HepG2 (cell line): Measurements from ENCODE around the gene BTF3L4. TPM values are rescaled to one million over a fixed set of nuclear protein-coding genes. Genes with fewer than 3 reads are reported as not detected.

ENCODE experiments used
- AKAP8 ChIP-seq: sonication (generic); formaldehyde crosslinking; IDR thresholded peaks from 2 replicates; pipeline ENCODE4 v1.5.1; 2020; ENCODE audit warnings: mild to moderate bottlenecking, missing genetic modification reagents
- ATF5 ChIP-seq: sonication (generic); formaldehyde crosslinking; IDR thresholded peaks from 2 replicates; pipeline ENCODE4 v1.4.0; 2020; ENCODE audit warnings: mild to moderate bottlenecking, low read depth, missing genetic modification reagents
- CEBPZ ChIP-seq: IDR thresholded peaks from 2 replicates; pipeline ENCODE4 v1.6.1; 2012; ENCODE audit warnings: low read length, improper control_type of control experiment
- KDM5A ChIP-seq: fragments of 200-600 bp; sonication (generic); IDR thresholded peaks from 2 replicates; pipeline ENCODE4 v1.7.0; 2018; ENCODE audit warnings: antibody characterized with exemption, mild to moderate bottlenecking, low read length, borderline replicate concordance
- KDM5B ChIP-seq: sonication (generic); formaldehyde crosslinking; IDR thresholded peaks from 2 replicates; pipeline ENCODE4 v1.4.0; 2020; ENCODE audit warnings: missing genetic modification reagents, mild to moderate bottlenecking, borderline replicate concordance
- MED1 ChIP-seq: sonication (generic); formaldehyde crosslinking; IDR thresholded peaks from 2 replicates; pipeline ENCODE4 v1.4.0; 2020; ENCODE audit warnings: missing genetic modification reagents
- MNT ChIP-seq: fragments of 450-650 bp; IDR thresholded peaks from 2 replicates; pipeline ENCODE4 v1.6.1; 2016
- NR2F1 ChIP-seq, 2 experiments: fragments of 450-650 bp in 1 of 2; formaldehyde crosslinking in 1 of 2; IDR thresholded peaks; 2 replicates each; pipeline versions ENCODE4 v1.5.0 to v1.6.1; 2016 to 2020; ENCODE audit warnings: mild to moderate bottlenecking in 1 of 2, missing compliant biosample characterization in 1 of 2, missing genetic modification reagents in 1 of 2, moderate library complexity in 1 of 2
- PCBP2 ChIP-seq: fragments of 200-400 bp; formaldehyde crosslinking; optimal IDR thresholded peaks from 2 replicates; pipeline ENCODE3; 2018; ENCODE audit warnings: low read length, low read depth; ENCODE audit not compliant: poor library complexity, severe bottlenecking
- SSRP1 ChIP-seq: IDR thresholded peaks from 2 replicates; pipeline ENCODE4 v1.6.1; 2016; ENCODE audit warnings: control low read depth
- TFDP1 ChIP-seq: IDR thresholded peaks from 2 replicates; pipeline ENCODE4 v1.6.1; 2016; ENCODE audit warnings: missing compliant biosample characterization, missing genetic modification reagents, borderline replicate concordance
- ZKSCAN8 ChIP-seq: IDR thresholded peaks from 2 replicates; pipeline ENCODE4 v1.6.1; 2016; ENCODE audit warnings: borderline replicate concordance, missing genetic modification reagents, missing compliant biosample characterization
- ZNF382 ChIP-seq: sonication (generic); formaldehyde crosslinking; IDR thresholded peaks from 2 replicates; pipeline ENCODE4 v1.5.0; 2020; ENCODE audit warnings: missing genetic modification reagents, mild to moderate bottlenecking, borderline replicate concordance
- ZNF414 ChIP-seq: sonication (generic); formaldehyde crosslinking; IDR thresholded peaks from 2 replicates; pipeline ENCODE4 v1.5.0; 2020; ENCODE audit warnings: missing genetic modification reagents
- ZNF724P ChIP-seq: sonication (generic); formaldehyde crosslinking; IDR thresholded peaks from 2 replicates; pipeline ENCODE4 v1.8.0; 2022; ENCODE audit warnings: missing genetic modification reagents, borderline replicate concordance
- ZNF766 ChIP-seq: sonication (generic); formaldehyde crosslinking; IDR thresholded peaks from 2 replicates; pipeline ENCODE4 v1.5.0; 2020; ENCODE audit warnings: missing genetic modification reagents, borderline replicate concordance
- polyA plus RNA-seq, 8 experiments: library from polyadenylated mRNA; depleted of rRNA in 3 of 8; stranded (reverse) in 7 of 8; unstranded in 1 of 8; fragments of >200 nt; fragmentation: Illumina TruSeq in 4 of 8; extraction: Trizol in 4 of 8; gene quantifications; 2 replicates each; pipeline versions ENCODE4 v1.2.1 to v1.2.3, GENCODE V29; 2011 to 2016; ENCODE audit warnings: low read depth in 4 of 8, missing spikeins in 1 of 8, mixed read lengths in 1 of 8; ENCODE audit not compliant: insufficient read depth in 1 of 8
- total RNA-seq, 5 experiments: library from RNA; depleted of rRNA; stranded (reverse); fragments of >200 nt; fragmentation: Illumina TruSeq; extraction: Trizol; gene quantifications; 2 replicates each; pipeline ENCODE4 v1.2.3, GENCODE V29; 2016; ENCODE audit warnings: low read depth in 1 of 5
- TF ChIP-seq, protein P1 (sequence below): sonication (generic); formaldehyde crosslinking; IDR thresholded peaks from 2 replicates; pipeline ENCODE4; 2020; ENCODE audit warnings: missing genetic modification reagents, mild to moderate bottlenecking, borderline replicate concordance

BTF3L4 gene
- total and polyA plus RNA-seq, 2 of the 13 experiments (the other 11 are each of a cell fraction or from before 2014, with no cell fraction given): 59.0 to 74.3 TPM

GRCh38 chr1:52080014-52080415, 23.9 kb downstream of the BTF3L4 start (continued):
- TF ChIP-seq ZKSCAN8 (CRISPR knock-in tag): peak; percentile 19; the same call in 1 of the 2 replicates
- TF ChIP-seq MED1 (CRISPR knock-in tag): peak; percentile 63
- TF ChIP-seq PCBP2: no peak
- TF ChIP-seq MNT: no peak
- TF ChIP-seq SSRP1 (CRISPR knock-in tag): no peak
- TF ChIP-seq, protein P1, sequence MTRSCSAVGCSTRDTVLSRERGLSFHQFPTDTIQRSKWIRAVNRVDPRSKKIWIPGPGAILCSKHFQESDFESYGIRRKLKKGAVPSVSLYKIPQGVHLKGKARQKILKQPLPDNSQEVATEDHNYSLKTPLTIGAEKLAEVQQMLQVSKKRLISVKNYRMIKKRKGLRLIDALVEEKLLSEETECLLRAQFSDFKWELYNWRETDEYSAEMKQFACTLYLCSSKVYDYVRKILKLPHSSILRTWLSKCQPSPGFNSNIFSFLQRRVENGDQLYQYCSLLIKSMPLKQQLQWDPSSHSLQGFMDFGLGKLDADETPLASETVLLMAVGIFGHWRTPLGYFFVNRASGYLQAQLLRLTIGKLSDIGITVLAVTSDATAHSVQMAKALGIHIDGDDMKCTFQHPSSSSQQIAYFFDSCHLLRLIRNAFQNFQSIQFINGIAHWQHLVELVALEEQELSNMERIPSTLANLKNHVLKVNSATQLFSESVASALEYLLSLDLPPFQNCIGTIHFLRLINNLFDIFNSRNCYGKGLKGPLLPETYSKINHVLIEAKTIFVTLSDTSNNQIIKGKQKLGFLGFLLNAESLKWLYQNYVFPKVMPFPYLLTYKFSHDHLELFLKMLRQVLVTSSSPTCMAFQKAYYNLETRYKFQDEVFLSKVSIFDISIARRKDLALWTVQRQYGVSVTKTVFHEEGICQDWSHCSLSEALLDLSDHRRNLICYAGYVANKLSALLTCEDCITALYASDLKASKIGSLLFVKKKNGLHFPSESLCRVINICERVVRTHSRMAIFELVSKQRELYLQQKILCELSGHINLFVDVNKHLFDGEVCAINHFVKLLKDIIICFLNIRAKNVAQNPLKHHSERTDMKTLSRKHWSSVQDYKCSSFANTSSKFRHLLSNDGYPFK (CRISPR knock-in tag): no peak
- TF ChIP-seq TFDP1 (CRISPR knock-in tag): no peak
- TF ChIP-seq KDM5A: no peak
- TF ChIP-seq CEBPZ: no peak
- no peak for TF ChIP-seq ZNF724P (CRISPR knock-in tag)
- no peak for TF ChIP-seq AKAP8
- no peak for TF ChIP-seq ATF5 (CRISPR knock-in tag)
- TF ChIP-seq KDM5B (CRISPR knock-in tag): no peak
- no peak for TF ChIP-seq ZNF766 (CRISPR knock-in tag)
- TF ChIP-seq ZNF382 (CRISPR knock-in tag): no peak
- TF ChIP-seq ZNF414: no peak
- no peak for TF ChIP-seq NR2F1 (CRISPR knock-in tag; IDR thresholded peaks at IDR 0.05)
